K562 (cell line): ENCODE data around the gene TRPC4AP. TPM values are rescaled to one million over a fixed set of nuclear protein-coding genes. Genes with fewer than 3 reads are reported as not detected.

ENCODE experiments used
- BMI1 ChIP-seq: fragments of 150-350 bp; IDR thresholded peaks from 2 replicates; pipeline ENCODE4 v1.6.1; 2014; ENCODE audit warnings: low read length
- CBX3 ChIP-seq, 2 experiments: IDR thresholded peaks; 1 replicate in 1 of 2; 2 replicates in 1 of 2; pipeline ENCODE4 v1.6.1; 2012; ENCODE audit warnings: inconsistent platforms in 2 of 2, low read length in 2 of 2, borderline replicate concordance in 1 of 2, control low read depth in 1 of 2
- CREB5 ChIP-seq: fragments of 250-450 bp; sonication (Bioruptor Pico); IDR thresholded peaks from 2 replicates; pipeline ENCODE4 v1.5.0; 2020; ENCODE audit warnings: mild to moderate bottlenecking
- ELK1 ChIP-seq: sonication (generic); formaldehyde crosslinking; IDR thresholded peaks from 2 replicates; pipeline ENCODE4 v1.8.1; 2022; ENCODE audit warnings: missing genetic modification reagents
- FOSL1 ChIP-seq: fragments of 200-800 bp; sonication (Bioruptor generic); conservative IDR thresholded peaks from 2 replicates; pipeline ENCODE4 v1.6.1; 2016; ENCODE audit warnings: missing genetic modification characterization, missing compliant biosample characterization
- HIVEP1 ChIP-seq: fragments of 250-450 bp; sonication (Bioruptor Pico); IDR thresholded peaks from 2 replicates; pipeline ENCODE4 v1.4.0; 2020; ENCODE audit warnings: mild to moderate bottlenecking
- JUN ChIP-seq, 2 experiments: sonication (generic) in 1 of 2; formaldehyde crosslinking in 1 of 2; IDR thresholded peaks; 2 replicates each; pipeline versions ENCODE4 v1.6.1 to v1.8.0; 2012 to 2022; ENCODE audit warnings: borderline replicate concordance in 2 of 2, mild to moderate bottlenecking in 2 of 2, improper control_type of control experiment in 1 of 2, low read depth in 1 of 2, low read length in 1 of 2, missing genetic modification reagents in 1 of 2
- MAX ChIP-seq: sonication (generic); formaldehyde crosslinking; IDR thresholded peaks from 2 replicates; pipeline ENCODE4 v1.9.0; 2022; ENCODE audit warnings: mild to moderate bottlenecking, missing genetic modification reagents
- NR2C2 ChIP-seq, 2 experiments: fragments of 200-800 bp in 1 of 2; sonication (Bioruptor generic) in 1 of 2; sonication (generic) in 1 of 2; formaldehyde crosslinking in 1 of 2; IDR thresholded peaks; 2 replicates each; pipeline versions ENCODE4 v1.6.1 to v1.8.0; 2016 to 2022; ENCODE audit warnings: mild to moderate bottlenecking in 1 of 2, missing compliant biosample characterization in 1 of 2, missing genetic modification characterization in 1 of 2, missing genetic modification reagents in 1 of 2
- PREB ChIP-seq: sonication (generic); formaldehyde crosslinking; IDR thresholded peaks from 2 replicates; pipeline ENCODE4 v1.8.1; 2023; ENCODE audit warnings: mild to moderate bottlenecking, missing genetic modification reagents
- RNF2 ChIP-seq: sonication (generic); IDR thresholded peaks from 2 replicates; pipeline ENCODE4 v1.6.1; 2016
- TFAP4 ChIP-seq: sonication (generic); formaldehyde crosslinking; IDR thresholded peaks from 2 replicates; pipeline ENCODE4 v1.8.0; 2022; ENCODE audit warnings: missing genetic modification reagents, mild to moderate bottlenecking, moderate library complexity, borderline replicate concordance
- ZBTB33 ChIP-seq: sonication (generic); formaldehyde crosslinking; IDR thresholded peaks from 2 replicates; pipeline ENCODE4 v1.8.1; 2023; ENCODE audit warnings: mild to moderate bottlenecking, missing genetic modification reagents
- ZBTB8A ChIP-seq: fragments of 450-650 bp; IDR thresholded peaks from 2 replicates; pipeline ENCODE4 v1.6.1; 2018; ENCODE audit warnings: mild to moderate bottlenecking, moderate library complexity; ENCODE audit not compliant: partially characterized antibody
- ZNF253 ChIP-seq: fragments of 250-450 bp; sonication (Bioruptor Pico); conservative IDR thresholded peaks from 2 replicates; pipeline ENCODE4 v1.6.1; 2021; ENCODE audit warnings: mild to moderate bottlenecking
- ZNF280B ChIP-seq: fragments of 250-450 bp; sonication (Bioruptor Pico); IDR thresholded peaks from 2 replicates; pipeline ENCODE4 v1.5.1; 2021; ENCODE audit warnings: mild to moderate bottlenecking
- ZNF79 ChIP-seq: fragments of 250-450 bp; sonication (Bioruptor Pico); IDR thresholded peaks from 2 replicates; pipeline ENCODE4 v1.4.0; 2020; ENCODE audit warnings: low read depth, mild to moderate bottlenecking, moderate library complexity
- polyA plus RNA-seq, 8 experiments: library from polyadenylated mRNA; depleted of rRNA in 4 of 8; stranded (reverse) in 5 of 8; unstranded in 3 of 8; fragments of >200 nt; fragmentation: Nextera tagmentation in 2 of 8; fragmentation: Illumina TruSeq in 1 of 8; extraction: Ambion mirVana in 2 of 8; extraction: Trizol in 1 of 8; gene quantifications; 2 replicates each; pipeline versions ENCODE4 v1.2.1 to v1.2.3, GENCODE V29; 2011 to 2014; ENCODE audit warnings: inconsistent platforms in 1 of 8, missing spikeins in 1 of 8
- total RNA-seq, 7 experiments: library from RNA; depleted of rRNA in 6 of 7; stranded (reverse); fragments of >200 nt in 6 of 7; fragmentation: Illumina TruSeq in 2 of 7; extraction: Trizol in 2 of 7; gene quantifications; 2 replicates each; pipeline versions ENCODE4 v1.2.1 to v1.2.3, GENCODE V29; 2011 to 2021; ENCODE audit warnings: low replicate concordance in 1 of 7

Gene TRPC4AP
- total and polyA plus RNA-seq, 9 of the 15 experiments (the other 6 are each of a cell fraction or from before 2014, with no cell fraction given) = 2.3 to 70.3 (median 33.3) TPM

- TF ChIP-seq BMI1 = no peak
- peak; percentile 81 for TF ChIP-seq FOSL1 (tag)
- no peak for TF ChIP-seq ZBTB8A
- TF ChIP-seq TFAP4 = no peak
- TF ChIP-seq ZNF280B (CRISPR knock-in tag) = no peak
- peak; percentile 8; the same call in 1 of the 2 replicates for TF ChIP-seq ZBTB33 (CRISPR knock-in tag)
- no peak for TF ChIP-seq NR2C2 (CRISPR knock-in tag; IDR thresholded peaks at IDR 0.05)
- 0 out of 2 replicates have a peak, but pooled peaks have one; percentile 49 for TF ChIP-seq NR2C2 (tag; IDR thresholded peaks at IDR 0.05)
- TF ChIP-seq HIVEP1 = no peak
- no peak for TF ChIP-seq ZNF79 (CRISPR knock-in tag)
- TF ChIP-seq RNF2 = no peak
- no peak for TF ChIP-seq CBX3 (IDR thresholded peaks at IDR 0.05; ENCODE audit: borderline replicate concordance in 1 of 2, low read length in 2 of 2)
- no peak for TF ChIP-seq ZNF253 (CRISPR knock-in tag)
- TF ChIP-seq PREB (CRISPR knock-in tag) = no peak
- TF ChIP-seq CREB5 (CRISPR knock-in tag) = no peak
- TF ChIP-seq JUN (IDR thresholded peaks at IDR 0.05; ENCODE audit: borderline replicate concordance, low read depth, low read length) = peak; percentile 29; the same call in 1 of the 2 replicates
- no peak for TF ChIP-seq JUN (CRISPR knock-in tag; IDR thresholded peaks at IDR 0.05; ENCODE audit: borderline replicate concordance)
- no peak for TF ChIP-seq ELK1 (CRISPR knock-in tag)
- no peak for TF ChIP-seq MAX (CRISPR knock-in tag)
These were observed 769 bp upstream of the TRPC4AP start (continued) for GRCh38 chr20:35093267-35093884.
